Measurements from ENCODE around the gene WNT7B. TPM values are rescaled to one million over a fixed set of nuclear protein-coding genes. Genes with fewer than 3 reads are reported as not detected.

The WNT7B gene
- total and polyA plus RNA-seq, 8 donors = 0.16 to 1.3 (median 0.71) TPM

DNA sequence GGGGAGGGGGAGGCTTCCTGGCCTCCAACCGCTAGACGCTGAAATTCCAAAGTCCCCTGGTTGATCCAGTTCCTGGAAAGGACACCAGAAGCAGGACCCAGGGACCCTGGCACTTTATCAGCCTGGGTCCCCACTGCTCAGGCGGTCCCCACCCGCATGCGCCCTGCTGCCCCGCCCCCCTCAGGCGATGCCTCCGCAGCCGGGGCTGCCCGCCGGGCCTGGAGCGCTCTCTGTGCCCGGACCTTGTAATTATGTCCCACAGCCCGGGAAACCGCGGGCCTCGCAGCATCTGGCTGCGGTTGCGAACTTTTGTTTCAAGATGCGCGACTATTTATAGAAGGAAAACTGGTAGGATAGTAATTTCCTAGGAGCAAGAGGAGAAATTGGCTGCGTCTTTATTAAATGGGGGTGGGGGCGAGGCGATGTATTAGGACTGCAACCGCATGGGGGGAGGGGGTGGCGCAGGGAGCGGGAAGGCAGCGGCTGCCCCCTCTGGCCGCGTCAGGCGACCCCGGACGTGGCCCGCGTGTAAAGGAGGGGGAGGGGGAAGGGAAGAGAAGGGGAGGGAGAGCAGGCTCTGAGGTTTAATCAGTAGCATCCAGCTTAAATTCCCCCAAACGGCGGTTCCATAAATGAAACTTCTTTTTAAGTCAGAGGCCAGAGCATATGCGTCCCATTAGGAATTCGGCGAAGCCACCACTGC is 6.1 kb downstream of the WNT7B start:
- H3K4me1 ChIP-seq = no peaks in the 10 kb centered on the region
- intact Hi-C loops (cut with DNase I) = no loop called here
- H3K27ac ChIP-seq = no peak overlapping the region
- WGBS, 2 donors = 45 to 46% methylated on average over 40 of the region's 40 CpGs
- no peaks in the 10 kb centered on the region for H3K9me3 ChIP-seq
- H3K36me3 ChIP-seq = no peaks in the 10 kb centered on the region
- FAIRE-seq (no peak), DNase-seq (no peak), ATAC-seq (no peak)
- H3K27me3 ChIP-seq = peaks cover 0 to 5% (median 0%) of the 10 kb centered on the region in 4 donors
- TF ChIP-seq, protein P1, sequence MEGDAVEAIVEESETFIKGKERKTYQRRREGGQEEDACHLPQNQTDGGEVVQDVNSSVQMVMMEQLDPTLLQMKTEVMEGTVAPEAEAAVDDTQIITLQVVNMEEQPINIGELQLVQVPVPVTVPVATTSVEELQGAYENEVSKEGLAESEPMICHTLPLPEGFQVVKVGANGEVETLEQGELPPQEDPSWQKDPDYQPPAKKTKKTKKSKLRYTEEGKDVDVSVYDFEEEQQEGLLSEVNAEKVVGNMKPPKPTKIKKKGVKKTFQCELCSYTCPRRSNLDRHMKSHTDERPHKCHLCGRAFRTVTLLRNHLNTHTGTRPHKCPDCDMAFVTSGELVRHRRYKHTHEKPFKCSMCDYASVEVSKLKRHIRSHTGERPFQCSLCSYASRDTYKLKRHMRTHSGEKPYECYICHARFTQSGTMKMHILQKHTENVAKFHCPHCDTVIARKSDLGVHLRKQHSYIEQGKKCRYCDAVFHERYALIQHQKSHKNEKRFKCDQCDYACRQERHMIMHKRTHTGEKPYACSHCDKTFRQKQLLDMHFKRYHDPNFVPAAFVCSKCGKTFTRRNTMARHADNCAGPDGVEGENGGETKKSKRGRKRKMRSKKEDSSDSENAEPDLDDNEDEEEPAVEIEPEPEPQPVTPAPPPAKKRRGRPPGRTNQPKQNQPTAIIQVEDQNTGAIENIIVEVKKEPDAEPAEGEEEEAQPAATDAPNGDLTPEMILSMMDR (IDR thresholded peaks at IDR 0.05) = no peak
- H3K4me3 ChIP-seq = no peak overlapping the region

DNA sequence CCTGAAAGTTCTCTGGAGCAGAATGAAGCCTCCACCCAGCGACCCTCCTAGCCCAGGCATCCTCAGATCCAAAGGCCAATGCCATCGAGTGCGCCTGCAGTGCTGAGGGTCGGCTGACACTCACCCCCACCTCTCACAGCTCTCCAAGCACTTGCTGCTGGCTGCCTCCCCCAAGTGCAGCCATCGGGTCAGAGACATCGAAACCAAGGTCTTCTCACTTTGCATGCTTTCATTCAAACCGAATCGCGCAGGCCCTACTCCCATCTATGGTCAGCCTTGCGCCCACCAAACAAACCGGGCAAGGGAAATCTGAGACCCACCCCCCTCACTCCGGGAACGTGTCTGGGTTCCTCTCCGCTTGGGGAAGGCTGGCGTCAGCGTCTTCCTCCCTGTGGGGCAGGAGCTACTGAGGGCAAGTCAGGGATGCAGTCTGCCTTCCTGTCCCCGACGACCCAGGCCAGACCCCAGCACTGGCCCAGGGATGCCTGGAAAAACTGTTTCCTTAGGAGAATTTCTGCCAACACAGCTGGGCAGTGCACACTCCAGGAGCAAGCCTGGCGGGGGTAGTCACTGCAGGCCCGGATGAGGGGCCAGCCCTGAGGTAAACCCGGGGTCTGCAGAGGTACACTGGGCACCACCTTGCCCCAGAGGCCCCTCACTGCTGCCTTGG is 7.0 kb downstream of the WNT7B start:
- no peaks in the 10 kb centered on the region for H3K36me3 ChIP-seq
- H3K4me3 ChIP-seq = no peak overlapping the region
- no peaks in the 10 kb centered on the region for H3K9me3 ChIP-seq
- H3K27me3 ChIP-seq = peaks cover 0 to 5% (median 0%) of the 10 kb centered on the region in 4 donors
- no peak for ATAC-seq
- intact Hi-C loops (cut with DNase I) = no loop called here
- 69 to 75% methylated on average over 21 of the region's 21 CpGs for WGBS, 2 donors
- no peak overlapping the region for H3K27ac ChIP-seq
- TF ChIP-seq, protein P1 (IDR thresholded peaks at IDR 0.05) = no peak
- no peak for DNase-seq
- H3K4me1 ChIP-seq = no peaks in the 10 kb centered on the region
- FAIRE-seq = no peak

GRCh38 chr22:45969414-45969799 is 7.6 kb downstream of the WNT7B start:
- no peak for DNase-seq

DNA sequence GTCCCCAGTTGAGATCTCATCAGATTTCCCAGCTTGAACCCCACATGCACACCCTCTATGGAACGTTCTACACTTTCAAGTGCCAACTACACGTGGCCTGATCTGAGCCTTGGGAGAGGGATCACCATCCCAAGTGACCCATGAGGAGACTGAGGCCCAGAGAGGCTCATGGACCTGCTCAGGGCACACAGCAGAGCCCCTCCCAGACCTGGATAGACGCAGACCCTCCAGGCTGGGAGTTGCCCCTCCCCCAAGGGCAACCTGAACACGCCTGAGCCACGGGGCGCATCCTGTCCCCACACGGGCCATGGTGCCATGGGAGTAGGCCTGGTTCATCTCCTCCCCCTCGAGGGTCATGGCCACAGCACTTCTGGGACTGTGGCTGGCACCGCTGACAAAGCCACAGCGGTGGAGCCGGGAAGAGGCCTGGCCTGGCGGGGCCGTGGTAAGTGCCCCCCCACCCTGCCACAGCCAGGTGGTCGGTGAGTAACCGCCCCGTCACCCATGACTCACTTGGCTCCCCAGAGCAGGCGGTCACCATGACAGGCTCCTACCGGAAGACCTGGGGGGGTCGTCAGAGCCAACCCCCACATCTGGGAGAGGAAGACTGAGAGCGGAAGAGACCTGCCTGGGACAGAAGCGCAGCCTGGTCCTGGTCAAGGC is 8.1 kb downstream of the WNT7B start:
- H3K9me3 ChIP-seq = no peaks in the 10 kb centered on the region
- no peak overlapping the region for H3K27ac ChIP-seq
- no peaks in the 10 kb centered on the region for H3K36me3 ChIP-seq
- no peak for ATAC-seq
- TF ChIP-seq, protein P1 (IDR thresholded peaks at IDR 0.05) = no peak
- no peaks in the 10 kb centered on the region for H3K4me1 ChIP-seq
- FAIRE-seq = no peak
- intact Hi-C loops (cut with DNase I) = no loop called here
- no peak overlapping the region for H3K4me3 ChIP-seq
- WGBS, 2 donors = 80 to 81% methylated on average over 21 of the region's 21 CpGs
- peaks cover 0 to 5% (median 0%) of the 10 kb centered on the region in 4 donors for H3K27me3 ChIP-seq
- DNase-seq = no peak

More at GRCh38 chr22:45969414-45969799, 7.6 kb downstream of the WNT7B start:
- no peak overlapping the region for H3K4me3 ChIP-seq
- WGBS, 2 donors = 67 to 85% methylated on average over 11 of the region's 11 CpGs
- intact Hi-C loops (cut with DNase I) = no loop called here
- ATAC-seq (no peak), FAIRE-seq (no peak)
- peaks cover 0 to 5% (median 0%) of the 10 kb centered on the region in 4 donors for H3K27me3 ChIP-seq
- H3K36me3 ChIP-seq = no peaks in the 10 kb centered on the region
- H3K27ac ChIP-seq = no peak overlapping the region
- H3K9me3 ChIP-seq = no peaks in the 10 kb centered on the region
- H3K4me1 ChIP-seq = no peaks in the 10 kb centered on the region
- TF ChIP-seq, protein P1 (IDR thresholded peaks at IDR 0.05) = no peak

All from pancreas (tissue), 10 donors.